Measurements from ENCODE around the gene CXorf66. TPM values are rescaled to one million over a fixed set of nuclear protein-coding genes. Genes with fewer than 3 reads are reported as not detected.

Gene CXorf66
- polyA plus RNA-seq, 1 experiment, result not detected

DNA sequence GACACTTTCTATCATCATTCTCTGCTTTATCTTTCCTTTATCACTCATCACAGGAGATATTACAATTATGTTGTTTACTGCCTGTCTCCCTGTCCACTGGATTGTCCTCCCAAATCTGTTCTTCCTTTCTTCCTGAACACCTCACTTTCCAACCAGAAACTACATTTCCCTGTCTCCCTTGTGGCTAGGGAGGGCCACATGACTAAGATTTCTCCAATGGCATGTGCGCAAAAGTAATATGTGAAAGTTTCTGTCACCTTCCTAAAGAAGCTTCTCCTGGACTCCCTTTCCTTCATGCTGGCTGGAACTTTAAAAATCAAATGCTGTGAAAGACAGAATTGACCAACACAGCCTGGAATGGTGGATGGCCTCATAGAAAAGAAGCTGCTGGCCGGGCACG, 58.2 kb downstream of the CXorf66 start:
- POLR2A ChIA-PET, result no interaction called here
- no peak overlapping the region for H3K4me3 ChIP-seq (ENCODE audit: low read depth, low read length)
- no peak for TF ChIP-seq CTCF (IDR thresholded peaks at IDR 0.05; ENCODE audit: low read depth, low read length)
- H3K27ac ChIP-seq (ENCODE audit: low read depth, low read length), result no peak overlapping the region
- CTCF ChIA-PET, result no interaction called here
- H3K9me3 ChIP-seq (ENCODE audit: control insufficient read depth, insufficient read depth, low read length), result no peaks in the 10 kb centered on the region
- no peaks in the 10 kb centered on the region for H3K27me3 ChIP-seq (ENCODE audit: control insufficient read depth, insufficient read depth, low read length)
- DNase-seq (ENCODE audit: low read depth, low spot score), result no peak

DNA sequence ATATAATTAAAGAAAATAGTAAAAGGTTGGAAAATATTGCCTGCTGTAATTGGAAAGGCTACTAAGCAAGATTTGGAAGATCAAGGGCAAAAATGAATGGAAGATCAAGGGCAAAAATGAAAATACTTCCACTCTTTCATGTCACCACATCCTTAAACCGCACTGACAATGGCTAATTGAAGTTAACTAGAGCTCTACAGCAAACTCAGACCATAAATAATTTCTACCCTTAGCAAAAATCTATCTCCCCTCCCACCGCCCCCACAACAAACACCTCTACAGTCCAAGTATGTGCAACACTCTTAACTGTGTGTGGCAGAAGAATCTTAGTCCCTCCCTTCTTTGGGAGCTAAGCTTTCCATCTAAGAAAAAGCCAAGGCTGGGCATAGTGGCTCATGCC, 59.6 kb downstream of the CXorf66 start:
- no peak overlapping the region for H3K27ac ChIP-seq (ENCODE audit: low read depth, low read length)
- POLR2A ChIA-PET, result no interaction called here
- no peak for DNase-seq (ENCODE audit: low read depth, low spot score)
- no peak for TF ChIP-seq CTCF (IDR thresholded peaks at IDR 0.05; ENCODE audit: low read depth, low read length)
- no peaks in the 10 kb centered on the region for H3K9me3 ChIP-seq (ENCODE audit: control insufficient read depth, insufficient read depth, low read length)
- CTCF ChIA-PET, result no interaction called here
- no peak overlapping the region for H3K4me3 ChIP-seq (ENCODE audit: low read depth, low read length)
- no peaks in the 10 kb centered on the region for H3K27me3 ChIP-seq (ENCODE audit: control insufficient read depth, insufficient read depth, low read length)

Small RNA genes within 50 kb of the gene (small RNA-seq; reads per million reads assigned to genes)
- gene MIR505 (ENCODE audit: insufficient read length, low read depth), result 204 reads per million, percentile 91 among the genes with 10 or more reads in this experiment
- gene RF00425 (ENCODE audit: insufficient read length, low read depth), result not detected

Other genes starting within 250 kb of the CXorf66 start
- 27.4 and 43.4 TPM in 2 replicates for gene ATP11C, start 32.5 kb downstream of the CXorf66 start, polyA plus RNA-seq (2011; rRNA removed)

Measured in AG04450 (cell line).